ENCODE data around the gene CEP170.
"Not testable (repeated sequence)": the region's sequence is repeated elsewhere in the genome, so short reads cannot be mapped to it uniquely, and the experiment has no call there.

- TF ChIP-seq CTCF (IDR thresholded peaks at IDR 0.05; ENCODE audit: borderline replicate concordance, extremely low read depth, low read length, poor library complexity, severe bottlenecking); EZH2 (IDR thresholded peaks at IDR 0.05; ENCODE audit: borderline replicate concordance, low read depth, low read length, severe bottlenecking): not testable (repeated sequence)
These were observed 77.3 kb downstream of the CEP170 start for GRCh38 chr1:243177792-243178191.
